NCI-H2196 (cell line): ENCODE data around the gene CHRM1.
"Not testable (repeated sequence)": the region's sequence is repeated elsewhere in the genome, so short reads cannot be mapped to it uniquely, and the experiment has no call there.

ENCODE experiments used
- DNase-seq: peaks from one replicate; lab custom pipeline; 2025; ENCODE audit not compliant: unreplicated experiment; lab: John Stamatoyannopoulos, UW

The CHRM1 gene

DNA sequence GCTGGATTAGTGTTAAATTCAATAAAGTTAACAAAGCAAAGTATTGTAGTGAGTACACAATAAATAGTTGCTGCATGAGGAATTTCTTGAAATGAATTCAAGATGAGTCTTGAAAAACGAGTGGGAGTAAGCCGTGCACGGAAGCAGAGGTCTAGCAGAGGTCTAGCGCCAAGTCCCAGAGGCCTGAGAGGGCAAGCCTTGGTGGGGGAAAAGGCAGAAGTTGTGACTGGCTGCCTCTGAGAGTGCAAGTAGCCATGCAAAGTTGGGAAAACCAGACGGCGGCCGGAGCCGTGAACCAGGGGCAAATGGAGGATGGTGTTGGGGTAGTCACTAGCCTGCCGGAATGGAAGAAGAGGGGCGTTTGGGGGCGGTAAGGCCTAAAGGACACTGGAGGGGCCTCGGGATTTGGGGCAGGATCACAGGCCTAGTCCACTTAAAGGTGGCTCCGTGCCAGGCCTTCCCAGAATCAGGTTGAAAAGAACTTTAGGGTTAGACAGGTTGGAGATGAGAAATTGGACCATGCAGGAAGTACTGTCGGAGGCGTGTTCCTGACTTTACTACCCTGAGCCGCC lies 40.8 kb downstream of the CHRM1 start:
- DNase-seq: peak; percentile 28

DNA sequence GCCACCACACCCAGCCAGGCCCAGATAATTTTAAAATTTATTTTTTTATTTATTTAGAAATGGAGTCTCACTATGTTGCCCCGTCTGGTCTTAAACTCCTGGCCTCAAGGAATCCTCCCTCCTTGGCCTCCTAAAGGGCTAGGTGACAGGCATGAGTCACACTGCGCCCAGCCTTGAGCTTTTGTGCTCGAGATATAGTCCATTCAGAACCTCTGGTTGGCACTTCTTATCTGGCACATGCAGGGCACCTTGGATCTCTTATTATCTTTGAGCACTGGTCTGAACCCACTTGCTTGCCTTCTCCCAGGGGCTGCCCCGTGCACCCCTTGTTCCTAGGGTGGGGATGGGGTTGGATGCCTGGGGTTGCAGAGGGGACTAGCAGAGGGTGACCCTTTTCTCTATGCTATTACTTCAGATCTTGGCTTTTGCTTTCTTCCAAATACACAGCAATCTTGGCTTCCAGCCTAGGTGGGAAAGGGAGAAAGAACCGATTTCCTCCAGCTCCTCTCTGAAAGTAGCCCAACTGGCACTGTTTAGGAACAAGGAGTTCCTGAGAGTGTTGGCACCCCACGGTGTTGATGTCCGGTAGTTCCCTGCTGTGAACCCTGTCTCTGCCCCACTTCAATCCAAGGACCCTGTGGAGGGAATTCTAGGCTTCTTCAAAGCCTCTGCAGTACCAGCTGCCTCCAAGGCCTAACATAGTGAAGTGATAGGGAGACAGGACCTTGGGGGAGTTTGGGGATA lies 41.8 kb downstream of the CHRM1 start:
- DNase-seq: no peak

DNA sequence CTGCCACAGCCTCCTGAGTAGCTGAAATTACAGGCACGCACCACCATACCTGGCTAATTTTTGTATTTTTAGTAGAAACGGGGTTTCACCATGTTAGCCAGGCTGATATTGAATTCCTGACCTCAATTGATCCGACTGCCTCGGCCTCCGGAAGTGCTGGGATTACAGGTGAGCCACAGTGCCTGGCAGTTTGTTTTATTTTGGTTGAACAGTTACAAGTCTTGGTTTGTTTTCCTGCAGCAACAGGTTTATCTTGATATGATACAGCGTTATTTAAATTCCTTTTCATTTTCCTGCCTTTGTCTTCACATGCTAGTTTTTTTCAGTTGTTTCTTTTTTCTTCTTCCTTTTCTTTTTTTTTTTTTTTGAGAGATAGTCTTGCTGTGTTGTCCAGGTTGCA lies 44.5 kb downstream of the CHRM1 start:
- DNase-seq: no peak

DNA sequence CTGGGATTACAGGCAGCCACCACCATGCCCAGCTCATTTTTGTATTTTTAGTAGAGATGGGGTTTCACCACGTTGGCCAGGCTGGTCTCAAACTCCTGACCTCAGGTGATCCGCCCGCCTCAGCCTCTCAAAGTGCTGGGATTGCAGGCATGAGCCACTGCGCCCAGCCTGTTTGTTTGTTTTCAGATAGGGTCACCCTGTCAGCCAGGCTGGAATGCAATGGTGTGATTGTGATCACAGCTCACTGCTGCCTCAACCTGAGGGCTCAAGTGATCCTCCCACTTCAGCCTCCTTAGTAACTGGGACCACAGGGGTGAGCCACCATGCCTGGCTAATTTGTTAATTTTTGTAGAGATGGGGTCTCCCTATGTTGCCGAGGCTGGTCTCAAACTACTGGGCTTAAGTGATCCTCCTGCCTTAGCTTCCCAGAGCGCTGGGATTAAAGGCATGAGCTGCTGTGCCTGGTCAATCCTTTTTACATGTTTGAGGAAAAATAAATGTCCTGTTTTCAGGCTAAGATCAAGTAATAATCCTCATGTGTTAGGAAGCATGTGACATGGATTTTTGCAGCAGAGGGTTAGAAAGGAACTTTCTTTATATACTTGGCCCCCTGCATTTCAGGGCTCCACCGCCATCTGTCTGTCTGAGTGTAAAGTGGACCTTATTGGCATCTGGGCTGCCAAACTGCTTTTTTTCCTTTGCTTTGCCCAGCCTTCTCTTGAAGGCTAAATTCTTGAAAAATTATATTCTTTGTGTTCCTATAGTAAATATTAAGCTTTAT lies 45.3 kb downstream of the CHRM1 start:
- no peak for DNase-seq

DNA sequence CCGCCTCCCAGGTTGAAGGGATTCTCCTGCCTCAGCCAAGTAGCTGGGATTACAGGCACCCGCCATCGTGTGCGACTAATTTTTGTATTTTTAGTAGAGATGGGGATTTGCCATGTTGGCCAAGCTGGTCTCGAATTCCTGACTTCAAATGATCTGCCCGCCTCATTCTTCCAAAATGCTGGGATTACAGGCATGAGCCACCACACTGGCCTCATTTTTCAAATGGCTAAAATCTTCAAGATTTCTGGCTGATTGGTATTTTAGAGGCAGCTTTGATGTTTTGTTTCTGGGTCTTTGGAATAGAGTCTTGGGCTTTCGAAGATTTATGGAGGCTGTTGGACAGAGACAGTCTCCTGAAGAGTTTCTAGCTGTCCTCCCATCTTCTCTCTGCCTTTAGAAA lies 46.3 kb downstream of the CHRM1 start:
- no peak for DNase-seq

DNA sequence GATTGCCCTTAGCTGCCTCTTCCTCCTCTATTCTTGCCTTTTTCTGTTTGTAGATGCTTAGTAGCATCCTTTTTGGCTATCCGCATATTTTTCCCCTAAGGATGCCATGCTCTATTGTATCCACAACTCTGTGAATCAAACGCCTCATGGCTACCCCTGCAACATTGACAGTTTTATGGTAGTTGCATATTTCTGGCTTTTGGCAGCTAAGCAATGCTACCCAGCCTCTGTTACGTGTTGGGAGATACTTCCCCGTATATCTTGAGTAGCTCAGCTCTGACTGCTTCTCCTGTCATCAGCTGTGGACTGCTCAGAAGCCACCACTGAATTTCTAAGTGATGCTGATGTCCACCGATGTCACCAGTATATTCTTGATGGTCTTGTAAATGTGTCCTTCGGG lies 55.5 kb downstream of the CHRM1 start:
- no peak for DNase-seq

DNA sequence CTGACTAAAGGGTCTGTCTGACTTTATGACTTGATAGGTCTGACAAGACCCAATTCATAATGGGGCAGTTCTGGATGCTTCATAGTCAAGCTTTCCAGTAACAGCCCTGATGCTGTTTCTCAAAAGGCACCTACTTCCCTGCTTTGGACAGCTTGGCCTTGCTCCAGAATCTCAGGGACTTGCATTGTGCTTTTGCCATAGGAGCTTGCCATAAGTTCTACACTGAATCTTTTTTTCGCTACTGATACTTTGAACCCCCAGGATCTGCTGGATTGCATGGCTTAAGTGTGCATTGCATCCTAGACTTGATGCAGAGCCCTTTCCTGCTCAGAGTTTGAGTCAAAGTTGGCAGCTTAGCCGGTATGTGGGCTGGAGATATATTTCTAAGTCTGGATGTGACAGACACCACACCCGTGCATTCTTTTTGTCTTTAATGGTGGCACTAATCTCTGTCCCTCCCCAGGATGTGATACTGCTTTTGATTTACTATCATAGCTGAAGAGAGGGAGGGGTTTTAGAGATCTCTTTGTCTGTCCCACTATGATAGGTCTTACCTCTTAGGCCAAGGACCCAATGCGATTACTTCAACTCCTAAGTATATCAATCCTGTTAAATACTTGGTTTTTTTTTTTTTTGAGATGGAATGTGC lies 57.4 kb downstream of the CHRM1 start:
- no peak for DNase-seq

DNA sequence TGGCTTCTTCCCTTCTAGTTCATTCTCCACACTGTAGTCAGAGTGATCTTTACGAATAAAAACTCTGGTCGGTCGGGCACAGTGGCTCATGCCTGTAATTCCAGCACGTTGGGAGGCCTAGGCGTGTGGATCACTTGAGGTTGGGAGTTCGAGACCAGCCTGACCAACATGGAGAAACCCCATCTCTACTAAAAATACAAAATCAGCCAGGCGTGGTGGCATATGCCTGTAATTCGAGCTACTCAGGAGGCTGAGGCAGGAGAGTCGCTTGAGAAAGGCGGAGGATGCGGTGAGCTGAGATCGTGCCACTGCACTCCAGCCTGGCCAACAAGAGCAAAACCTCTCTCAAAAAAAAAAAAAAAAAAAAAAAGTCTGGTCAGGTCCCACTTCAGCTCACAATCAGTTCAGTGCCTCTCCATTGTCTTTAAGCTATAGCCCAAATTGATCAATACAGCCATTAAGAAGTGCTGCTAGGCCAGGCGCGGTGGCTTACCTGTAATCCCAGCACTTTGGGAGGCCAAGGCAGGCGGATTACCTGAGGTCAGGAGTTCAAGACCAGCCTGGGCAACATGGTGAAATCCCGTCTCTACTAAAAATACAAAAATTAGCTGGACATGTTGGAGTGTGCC lies 59.5 kb downstream of the CHRM1 start:
- not testable (repeated sequence) for DNase-seq

DNA sequence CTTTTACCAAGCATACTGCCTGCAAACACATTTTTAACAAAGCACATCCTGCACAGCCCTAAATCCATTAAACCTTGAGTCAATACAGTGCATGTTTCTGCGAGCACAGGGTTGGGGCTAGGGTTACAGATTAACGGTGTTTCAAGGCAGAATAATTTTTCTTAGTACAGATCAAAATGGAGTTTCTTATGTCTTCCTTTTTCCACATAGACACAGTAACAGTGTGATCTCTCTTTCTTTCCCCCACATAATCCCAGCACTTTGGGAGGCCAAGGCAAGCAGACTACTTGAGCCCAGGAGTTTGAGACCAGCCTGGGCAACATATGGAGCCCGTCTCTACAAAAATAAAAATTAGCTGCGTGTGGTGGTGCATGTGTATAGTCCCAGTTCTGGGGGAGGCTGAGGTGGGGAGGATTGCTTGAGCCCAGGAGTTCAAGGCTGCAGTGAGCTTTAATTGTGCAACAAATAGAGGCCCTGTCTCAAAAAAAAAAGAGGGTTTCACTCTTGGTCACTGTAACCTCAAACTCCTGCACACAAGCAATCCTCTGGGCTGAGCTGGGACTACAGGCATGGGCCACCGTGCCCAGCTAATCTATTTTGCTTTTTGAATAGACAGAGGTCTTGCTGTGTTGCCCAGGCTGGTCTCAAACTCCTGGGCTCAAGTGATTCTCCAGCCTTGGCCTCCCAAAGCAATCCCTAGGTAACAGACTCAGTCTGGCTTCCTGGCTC lies 60.2 kb downstream of the CHRM1 start:
- no peak for DNase-seq

DNA sequence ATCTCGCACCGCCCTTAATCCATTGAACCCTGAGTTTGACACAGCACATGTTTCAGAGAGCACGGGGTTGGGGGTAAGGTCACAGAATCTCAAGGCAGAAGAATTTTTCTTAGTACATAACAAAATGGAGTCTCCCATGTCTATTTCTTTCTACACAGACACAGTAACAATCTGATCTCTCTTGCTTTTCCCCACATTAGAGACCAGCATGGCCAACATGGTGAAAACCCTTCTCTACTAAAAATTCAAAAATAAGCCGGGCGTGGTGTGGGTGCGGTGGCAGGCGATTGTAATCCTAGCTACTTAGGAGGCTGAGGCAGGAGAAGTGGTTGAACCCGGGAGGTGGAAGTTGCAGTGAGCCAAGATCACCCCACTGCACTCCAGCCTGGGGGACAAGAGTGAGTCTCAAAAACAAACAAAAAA lies 61.9 kb downstream of the CHRM1 start:
- not testable (repeated sequence) for DNase-seq
